ENCODE measurements around the gene NPW.

The NPW gene

GRCh38 chr16:1985466-1986150 lies 34.0 kb upstream of the NPW start:
- TF ChIP-seq, protein P1, sequence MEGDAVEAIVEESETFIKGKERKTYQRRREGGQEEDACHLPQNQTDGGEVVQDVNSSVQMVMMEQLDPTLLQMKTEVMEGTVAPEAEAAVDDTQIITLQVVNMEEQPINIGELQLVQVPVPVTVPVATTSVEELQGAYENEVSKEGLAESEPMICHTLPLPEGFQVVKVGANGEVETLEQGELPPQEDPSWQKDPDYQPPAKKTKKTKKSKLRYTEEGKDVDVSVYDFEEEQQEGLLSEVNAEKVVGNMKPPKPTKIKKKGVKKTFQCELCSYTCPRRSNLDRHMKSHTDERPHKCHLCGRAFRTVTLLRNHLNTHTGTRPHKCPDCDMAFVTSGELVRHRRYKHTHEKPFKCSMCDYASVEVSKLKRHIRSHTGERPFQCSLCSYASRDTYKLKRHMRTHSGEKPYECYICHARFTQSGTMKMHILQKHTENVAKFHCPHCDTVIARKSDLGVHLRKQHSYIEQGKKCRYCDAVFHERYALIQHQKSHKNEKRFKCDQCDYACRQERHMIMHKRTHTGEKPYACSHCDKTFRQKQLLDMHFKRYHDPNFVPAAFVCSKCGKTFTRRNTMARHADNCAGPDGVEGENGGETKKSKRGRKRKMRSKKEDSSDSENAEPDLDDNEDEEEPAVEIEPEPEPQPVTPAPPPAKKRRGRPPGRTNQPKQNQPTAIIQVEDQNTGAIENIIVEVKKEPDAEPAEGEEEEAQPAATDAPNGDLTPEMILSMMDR (IDR thresholded peaks at IDR 0.05; ENCODE audit: low read depth, low read length), result no peak
- no peak for DNase-seq (ENCODE audit: low read depth in 2 of 2)
- peak overlapping the region in 1 of 2 donors; percentile 74 for H3K4me3 ChIP-seq (replicated peaks in 1 of 2; ENCODE audit: low read depth in 2 of 2, low read length in 2 of 2)

DNA sequence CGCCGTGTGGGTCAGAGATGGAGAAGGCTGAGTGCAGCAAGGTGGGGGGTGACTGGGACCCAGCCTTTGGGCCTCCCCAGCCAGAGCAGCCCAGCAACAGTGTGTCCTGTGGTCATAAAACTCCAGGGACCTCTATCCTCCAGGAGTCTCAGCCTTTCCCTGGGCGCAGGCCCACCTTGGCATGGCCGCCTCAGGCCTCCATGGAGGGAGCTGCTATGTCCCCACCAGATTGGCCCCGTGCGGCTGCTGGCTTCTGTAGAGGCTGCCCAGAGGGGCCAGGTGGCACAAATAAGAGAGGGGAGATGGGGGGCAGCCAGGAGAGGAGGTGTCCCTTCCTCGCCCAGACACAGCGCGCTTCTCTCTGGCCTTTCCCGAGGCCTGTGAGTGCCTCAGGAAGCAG lies 32.4 kb upstream of the NPW start:
- no peak for DNase-seq (ENCODE audit: low read depth in 2 of 2)
- no peak overlapping the region for H3K4me3 ChIP-seq (replicated peaks in 1 of 2; ENCODE audit: low read depth in 2 of 2, low read length in 2 of 2)
- TF ChIP-seq, protein P1 (IDR thresholded peaks at IDR 0.05; ENCODE audit: low read depth, low read length), result no peak

DNA sequence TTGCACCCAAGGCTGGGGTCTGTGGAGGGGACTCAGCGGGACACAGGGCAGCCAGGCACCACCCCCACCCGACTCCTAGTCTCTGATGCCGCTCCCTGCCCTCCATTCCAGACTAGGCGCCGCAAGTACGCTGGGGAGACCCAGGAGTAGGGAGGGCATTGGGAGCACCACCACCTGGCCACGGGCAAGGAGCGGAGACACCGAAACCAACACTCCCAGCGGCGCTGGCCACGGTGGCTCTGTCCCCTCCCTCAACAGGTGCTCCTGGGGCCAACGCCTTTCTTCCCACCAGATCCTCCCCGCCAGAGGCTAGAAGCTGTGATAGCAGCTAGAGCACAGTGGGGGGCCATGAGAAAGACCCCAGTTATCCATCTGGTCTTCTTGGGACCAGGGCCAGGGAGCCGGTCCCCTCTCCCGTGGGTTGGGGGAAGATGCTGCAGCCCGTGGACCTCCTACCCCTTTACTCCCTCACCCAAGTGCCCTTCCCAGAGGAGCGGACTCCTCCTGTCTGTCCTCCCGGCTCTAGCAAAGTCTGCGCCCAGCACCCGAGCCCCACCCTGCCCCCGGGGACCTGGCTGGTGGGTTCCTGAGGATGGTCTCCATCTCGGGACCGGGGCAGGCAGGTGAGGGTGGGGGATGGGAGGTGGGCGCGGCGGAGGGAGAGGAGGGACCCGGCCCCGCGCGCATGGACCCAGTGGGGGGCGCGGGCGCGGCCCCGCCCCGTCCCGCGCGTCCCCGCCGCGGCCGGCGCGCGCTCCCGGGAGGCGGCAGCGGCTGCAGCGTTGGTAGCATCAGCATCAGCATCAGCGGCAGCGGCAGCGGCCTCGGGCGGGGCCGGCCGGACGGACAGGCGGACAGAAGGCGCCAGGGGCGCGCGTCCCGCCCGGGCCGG lies 30.1 kb upstream of the NPW start, which contains the start of gene SYNGR3:
TSS of gene SYNGR3 (plus strand) at position 762 of the 892 bp plus-strand sequence. CDS start 133 bp downstream, outside the sequence.
- no peak within 1 kb of the TSS for H3K4me3 ChIP-seq (replicated peaks in 1 of 2; ENCODE audit: low read depth in 2 of 2, low read length in 2 of 2)
- TF ChIP-seq, protein P1 (IDR thresholded peaks at IDR 0.05; ENCODE audit: low read depth, low read length), result no peak
- DNase-seq (ENCODE audit: low read depth in 2 of 2), result no peak

DNA sequence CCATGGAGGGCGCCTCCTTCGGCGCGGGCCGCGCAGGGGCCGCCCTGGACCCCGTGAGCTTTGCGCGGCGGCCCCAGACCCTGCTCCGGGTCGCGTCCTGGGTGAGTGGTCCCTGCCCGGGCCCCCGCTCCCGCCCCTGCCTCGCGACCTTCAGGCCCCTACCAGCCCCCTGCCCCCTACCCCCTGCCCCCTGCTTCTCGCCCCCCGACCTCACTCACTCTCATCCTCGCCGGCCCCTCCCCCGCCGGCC lies 29.6 kb upstream of the NPW start:
- TF ChIP-seq, protein P1 (IDR thresholded peaks at IDR 0.05; ENCODE audit: low read depth, low read length), result no peak
- no peak overlapping the region for H3K4me3 ChIP-seq (replicated peaks in 1 of 2; ENCODE audit: low read depth in 2 of 2, low read length in 2 of 2)
- no peak for DNase-seq (ENCODE audit: low read depth in 2 of 2)

DNA sequence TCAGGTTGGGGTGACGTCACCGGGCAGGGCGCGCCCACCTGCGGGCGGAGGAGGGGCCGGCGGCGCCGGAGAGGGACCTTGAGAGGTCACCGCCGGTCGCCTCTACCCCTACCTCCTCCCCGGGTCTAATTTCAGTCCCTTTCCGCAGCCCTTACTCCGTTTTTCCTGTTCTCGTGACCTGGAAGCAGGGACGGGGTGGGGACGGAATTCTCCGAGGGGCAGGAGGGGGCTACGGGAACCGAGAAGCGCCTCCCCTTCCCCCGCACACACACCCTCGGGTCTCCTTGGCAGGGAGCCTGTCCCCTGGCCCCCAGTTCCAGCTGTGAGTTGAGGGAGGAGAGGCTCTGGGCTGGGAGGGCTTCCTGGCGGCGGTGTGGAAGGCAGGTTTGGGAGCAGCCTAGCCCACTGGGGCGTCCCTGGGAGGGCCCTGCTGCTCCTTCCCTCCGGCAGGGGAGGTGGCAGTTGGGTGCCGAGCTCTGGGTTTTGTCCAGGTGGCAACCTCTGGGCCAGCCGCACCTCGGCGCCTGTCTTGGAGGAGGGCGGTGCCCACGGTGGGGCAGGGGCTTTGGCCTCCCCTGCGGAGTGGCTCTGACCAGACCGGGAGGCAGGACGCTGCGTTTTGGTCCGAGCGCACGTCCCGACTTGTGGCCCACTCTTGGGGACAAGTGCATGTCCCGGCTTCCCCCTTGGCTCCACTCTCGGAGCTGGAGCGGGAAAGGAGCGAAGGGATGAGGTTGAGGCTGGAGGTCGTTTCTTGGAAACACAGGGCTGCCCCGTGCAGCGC lies 29.0 kb upstream of the NPW start:
- DNase-seq (ENCODE audit: low read depth in 2 of 2), result no peak
- no peak overlapping the region for H3K4me3 ChIP-seq (replicated peaks in 1 of 2; ENCODE audit: low read depth in 2 of 2, low read length in 2 of 2)
- TF ChIP-seq, protein P1 (IDR thresholded peaks at IDR 0.05; ENCODE audit: low read depth, low read length), result no peak

DNA sequence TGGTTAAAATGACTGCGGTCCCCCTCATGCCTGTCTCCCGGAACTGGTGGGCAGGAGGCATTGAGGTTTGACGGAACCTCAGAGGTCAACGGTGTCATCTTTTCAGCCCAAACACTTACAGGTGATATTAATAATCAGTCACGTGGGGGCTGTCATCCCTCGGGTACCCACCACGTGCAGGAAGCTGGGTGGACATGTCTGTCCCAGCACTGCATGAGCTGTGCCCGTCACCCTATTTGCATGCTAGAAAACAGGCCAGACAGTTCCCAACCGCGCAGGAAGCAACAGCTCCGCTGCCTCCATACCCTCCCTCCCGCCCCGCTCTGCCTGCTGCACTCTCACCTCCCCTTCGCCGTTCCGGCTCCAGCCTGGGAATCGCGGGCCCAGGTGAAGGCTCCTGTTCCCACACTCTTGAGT lies 28.4 kb upstream of the NPW start:
- TF ChIP-seq, protein P1 (IDR thresholded peaks at IDR 0.05; ENCODE audit: low read depth, low read length), result no peak
- H3K4me3 ChIP-seq (replicated peaks in 1 of 2; ENCODE audit: low read depth in 2 of 2, low read length in 2 of 2), result no peak overlapping the region
- DNase-seq (ENCODE audit: low read depth in 2 of 2), result no peak

All from cardiac fibroblast (primary cell).